Activated B cell treated with CpG ODN at 0.5 μM for 24 hours (primary cell): ENCODE measurements around the gene NFIC. TPM values are rescaled to one million over a fixed set of nuclear protein-coding genes. Genes with fewer than 3 reads are reported as not detected.

Experiments used
- ATAC-seq: fragments of 200-7000 bp; cut with Tn5 transposase; one replicate; pipeline ENCODE4 v1.10.0; 2021; ENCODE audit warnings: low read depth, mild to moderate bottlenecking, moderate library complexity
- CTCF ChIA-PET: fragments of 350-600 bp; sonication (Branson Sonifier 250); formaldehyde crosslinking; loops from one replicate; lab custom pipeline; 2021; ENCODE audit warnings: antibody characterized with exemption; lab: Charles Lee
- POLR2A ChIA-PET: fragments of 350-600 bp; sonication (Branson Sonifier 250); formaldehyde crosslinking; loops from one replicate; lab custom pipeline; 2021; ENCODE audit warnings: antibody characterized with exemption; lab: Charles Lee
- DNase-seq: peaks from one replicate; pipeline ENCODE4 v3.0.0; 2022
- H3K27ac Mint-ChIP-seq: one replicate; pipeline ENCODE4 v1.8.0; 2020; ENCODE audit warnings: mixed read lengths
- H3K27me3 Mint-ChIP-seq: one replicate; pipeline ENCODE4 v1.8.0; 2021; ENCODE audit warnings: mixed read lengths
- H3K36me3 Mint-ChIP-seq: one replicate; pipeline ENCODE4 v1.8.0; 2021; ENCODE audit warnings: low read depth, mixed read lengths
- H3K4me1 Mint-ChIP-seq: one replicate; pipeline ENCODE4 v1.8.0; 2021; ENCODE audit warnings: mixed read lengths
- H3K4me3 Mint-ChIP-seq: one replicate; pipeline ENCODE4 v1.8.0; 2020; ENCODE audit warnings: mild to moderate bottlenecking, mixed read lengths
- H3K9me3 Mint-ChIP-seq: one replicate; pipeline ENCODE4 v1.8.0; 2020; ENCODE audit warnings: mixed read lengths
- intact Hi-C: fragments of 100-400 bp; cut with micrococcal nuclease; formaldehyde crosslinking; loops from one replicate; pipeline ENCODE4 v1.15.1; 2024
- total RNA-seq: library from RNA; stranded (reverse); gene quantifications from 2 replicates; pipeline ENCODE4 v1.2.3, GENCODE V29; 2022
- TF ChIP-seq, protein P1 (sequence below): fragments of 200-600 bp; IDR thresholded peaks from one replicate; pipeline ENCODE4 v1.8.0; 2022; ENCODE audit warnings: antibody characterized with exemption, mild to moderate bottlenecking

The NFIC gene
- total RNA-seq, 1 donor from 2014 or later: 18.8 TPM

DNA sequence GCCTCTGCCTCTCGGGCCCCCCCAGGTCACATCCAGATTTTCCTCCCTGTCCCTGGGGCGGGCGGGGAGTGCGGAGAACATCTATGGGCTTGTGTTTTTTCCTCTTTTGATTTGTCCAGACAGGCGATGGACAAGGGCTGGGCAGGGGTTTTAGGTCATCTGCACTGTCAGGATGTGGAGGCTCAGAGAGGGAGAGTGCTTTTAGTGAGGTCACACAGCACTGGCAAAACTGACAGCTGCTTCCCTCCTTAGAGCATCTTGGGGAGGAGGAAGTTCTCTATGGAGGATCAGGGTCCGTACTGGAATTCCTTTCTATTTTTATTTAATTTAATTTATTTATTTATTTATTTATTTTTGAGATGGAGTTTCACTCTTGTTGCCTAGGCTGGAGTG, 38.9 kb downstream of the NFIC start:
- CTCF ChIA-PET: no interaction called here
- intact Hi-C loops: no loop called here
- no peak for ATAC-seq

DNA sequence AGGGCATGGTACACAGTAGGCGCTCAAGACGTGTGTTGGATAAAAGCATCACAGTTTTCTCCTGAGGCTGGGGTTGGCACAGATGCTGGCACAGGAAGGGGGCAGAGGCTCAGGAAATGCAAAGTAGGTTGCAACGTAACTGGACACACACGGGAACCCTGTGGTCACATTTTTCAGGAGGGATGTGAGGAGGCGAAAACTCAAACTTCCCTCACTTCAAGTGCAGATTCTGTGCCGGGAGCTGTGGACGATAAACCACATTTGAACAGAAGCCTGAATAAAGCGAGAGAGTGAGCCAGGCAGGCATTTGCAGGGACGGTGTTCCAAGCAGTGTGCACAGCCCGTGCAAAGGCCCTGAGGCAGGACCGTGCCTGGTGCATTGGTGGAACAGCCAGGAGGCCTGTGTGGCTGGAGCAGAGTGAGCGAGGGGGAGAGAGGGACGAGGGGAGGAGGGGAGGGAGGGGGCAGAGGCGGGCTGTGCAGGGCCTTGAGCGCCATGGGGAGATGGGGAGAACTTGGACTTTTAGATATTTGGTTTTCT, 40.3 kb downstream of the NFIC start:
- intact Hi-C loops: no loop called here
- ChIA-PET POLR2A (no interaction called here), CTCF (no interaction called here)
- no peaks in the 10 kb centered on the region for H3K4me1 Mint-ChIP-seq
- H3K27ac Mint-ChIP-seq: no peak overlapping the region
- no peak overlapping the region for H3K4me3 Mint-ChIP-seq
- no peaks in the 10 kb centered on the region for H3K9me3 Mint-ChIP-seq
- DNase-seq (no peak), ATAC-seq (no peak)
- TF ChIP-seq, protein P1, sequence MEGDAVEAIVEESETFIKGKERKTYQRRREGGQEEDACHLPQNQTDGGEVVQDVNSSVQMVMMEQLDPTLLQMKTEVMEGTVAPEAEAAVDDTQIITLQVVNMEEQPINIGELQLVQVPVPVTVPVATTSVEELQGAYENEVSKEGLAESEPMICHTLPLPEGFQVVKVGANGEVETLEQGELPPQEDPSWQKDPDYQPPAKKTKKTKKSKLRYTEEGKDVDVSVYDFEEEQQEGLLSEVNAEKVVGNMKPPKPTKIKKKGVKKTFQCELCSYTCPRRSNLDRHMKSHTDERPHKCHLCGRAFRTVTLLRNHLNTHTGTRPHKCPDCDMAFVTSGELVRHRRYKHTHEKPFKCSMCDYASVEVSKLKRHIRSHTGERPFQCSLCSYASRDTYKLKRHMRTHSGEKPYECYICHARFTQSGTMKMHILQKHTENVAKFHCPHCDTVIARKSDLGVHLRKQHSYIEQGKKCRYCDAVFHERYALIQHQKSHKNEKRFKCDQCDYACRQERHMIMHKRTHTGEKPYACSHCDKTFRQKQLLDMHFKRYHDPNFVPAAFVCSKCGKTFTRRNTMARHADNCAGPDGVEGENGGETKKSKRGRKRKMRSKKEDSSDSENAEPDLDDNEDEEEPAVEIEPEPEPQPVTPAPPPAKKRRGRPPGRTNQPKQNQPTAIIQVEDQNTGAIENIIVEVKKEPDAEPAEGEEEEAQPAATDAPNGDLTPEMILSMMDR: no peak
- H3K27me3 Mint-ChIP-seq: no peaks in the 10 kb centered on the region
- H3K36me3 Mint-ChIP-seq: peaks cover 8% of the 10 kb centered on the region

More for the DNA sequence above, 38.9 kb downstream of the NFIC start:
- Mint-ChIP-seq H3K36me3 (peaks cover 8% of the 10 kb centered on the region), H3K27ac (no peak overlapping the region), H3K9me3 (no peaks in the 10 kb centered on the region), H3K4me1 (no peaks in the 10 kb centered on the region), H3K27me3 (no peaks in the 10 kb centered on the region), H3K4me3 (no peak overlapping the region)
- POLR2A ChIA-PET: no interaction called here
- no peak for DNase-seq
- TF ChIP-seq, protein P1: no peak

DNA sequence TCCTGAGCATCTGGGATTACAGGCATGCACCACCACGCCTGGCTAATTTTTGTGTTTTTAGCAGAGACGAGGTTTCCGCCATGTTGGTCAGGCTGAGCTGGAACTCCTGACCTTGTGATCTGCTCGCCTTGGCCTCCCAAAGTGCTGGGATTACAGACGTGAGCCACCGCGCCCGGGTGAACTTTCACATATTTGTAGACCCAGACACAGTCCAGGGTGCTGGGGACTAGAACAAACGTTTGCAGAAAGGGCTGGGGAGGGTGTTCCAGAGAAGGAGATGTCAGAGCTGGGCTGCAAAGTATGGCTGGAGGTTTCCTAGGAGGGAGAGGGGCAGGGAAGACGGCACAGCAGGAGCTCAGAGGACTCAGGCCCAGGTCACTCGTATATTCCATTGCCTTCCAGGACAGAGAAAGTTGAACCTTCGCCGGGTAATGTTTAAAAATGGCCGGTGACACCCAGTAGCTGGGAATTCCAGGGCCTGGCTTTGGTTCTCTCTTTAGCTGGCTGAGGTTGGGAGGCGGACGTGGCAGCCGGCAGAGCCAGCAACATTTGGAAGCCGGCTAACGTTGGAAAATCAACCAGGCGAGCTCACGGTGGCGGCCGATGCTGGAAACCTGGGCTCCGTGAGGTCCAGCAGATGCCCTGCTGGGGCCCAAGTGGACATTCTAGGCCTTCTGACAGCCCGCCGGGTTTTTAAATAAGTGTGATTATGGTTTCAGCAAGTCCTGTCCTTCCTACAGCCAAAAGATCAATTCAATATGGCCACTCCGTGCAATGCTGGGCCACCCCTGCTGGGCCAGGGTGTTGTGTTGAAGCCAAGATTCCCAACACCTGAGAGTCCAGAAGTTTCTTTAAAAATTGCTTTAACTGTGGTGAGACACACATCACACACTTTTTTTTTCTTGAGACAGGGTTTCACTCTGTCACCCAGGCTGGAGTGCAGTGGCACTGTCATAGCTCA, 41.5 kb downstream of the NFIC start:
- POLR2A ChIA-PET: interaction anchor here (0.6 kb wide), 1 partner anchor 56 kb away, joined by 3 read pairs; no protein-coding TSS in a partner anchor
- CTCF ChIA-PET: no interaction called here
- H3K4me1 Mint-ChIP-seq: no peaks in the 10 kb centered on the region
- intact Hi-C loops: no loop called here
- DNase-seq (no peak), ATAC-seq (no peak)
- no peak overlapping the region for H3K27ac Mint-ChIP-seq
- H3K9me3 Mint-ChIP-seq: no peaks in the 10 kb centered on the region
- peaks cover 8% of the 10 kb centered on the region for H3K36me3 Mint-ChIP-seq
- TF ChIP-seq, protein P1: no peak
- no peaks in the 10 kb centered on the region for H3K27me3 Mint-ChIP-seq
- H3K4me3 Mint-ChIP-seq: no peak overlapping the region

DNA sequence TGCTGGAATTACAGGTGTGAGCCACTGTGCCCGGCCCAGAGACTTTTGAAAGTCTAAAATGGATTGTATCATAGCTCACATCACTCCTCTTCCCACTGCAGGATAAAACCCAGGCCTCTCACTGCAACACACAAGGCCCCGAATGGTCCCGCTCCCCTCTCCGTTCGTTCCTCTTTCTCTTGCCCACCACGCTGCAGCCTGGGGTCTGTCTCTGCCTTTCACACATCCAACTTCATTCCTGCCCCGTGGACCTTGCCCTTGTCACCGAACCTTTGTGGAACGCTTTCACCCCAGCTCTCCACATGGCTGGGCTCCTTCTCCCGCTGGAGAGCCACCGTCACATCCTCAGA, 42.6 kb downstream of the NFIC start:
- Mint-ChIP-seq H3K27me3 (no peaks in the 10 kb centered on the region), H3K27ac (no peak overlapping the region), H3K4me3 (no peak overlapping the region), H3K9me3 (no peaks in the 10 kb centered on the region), H3K36me3 (peaks cover 8% of the 10 kb centered on the region), H3K4me1 (no peaks in the 10 kb centered on the region)
- intact Hi-C loops: no loop called here
- DNase-seq: no peak
- no peak for ATAC-seq
- TF ChIP-seq, protein P1: no peak
- POLR2A ChIA-PET: no interaction called here
- CTCF ChIA-PET: no interaction called here

DNA sequence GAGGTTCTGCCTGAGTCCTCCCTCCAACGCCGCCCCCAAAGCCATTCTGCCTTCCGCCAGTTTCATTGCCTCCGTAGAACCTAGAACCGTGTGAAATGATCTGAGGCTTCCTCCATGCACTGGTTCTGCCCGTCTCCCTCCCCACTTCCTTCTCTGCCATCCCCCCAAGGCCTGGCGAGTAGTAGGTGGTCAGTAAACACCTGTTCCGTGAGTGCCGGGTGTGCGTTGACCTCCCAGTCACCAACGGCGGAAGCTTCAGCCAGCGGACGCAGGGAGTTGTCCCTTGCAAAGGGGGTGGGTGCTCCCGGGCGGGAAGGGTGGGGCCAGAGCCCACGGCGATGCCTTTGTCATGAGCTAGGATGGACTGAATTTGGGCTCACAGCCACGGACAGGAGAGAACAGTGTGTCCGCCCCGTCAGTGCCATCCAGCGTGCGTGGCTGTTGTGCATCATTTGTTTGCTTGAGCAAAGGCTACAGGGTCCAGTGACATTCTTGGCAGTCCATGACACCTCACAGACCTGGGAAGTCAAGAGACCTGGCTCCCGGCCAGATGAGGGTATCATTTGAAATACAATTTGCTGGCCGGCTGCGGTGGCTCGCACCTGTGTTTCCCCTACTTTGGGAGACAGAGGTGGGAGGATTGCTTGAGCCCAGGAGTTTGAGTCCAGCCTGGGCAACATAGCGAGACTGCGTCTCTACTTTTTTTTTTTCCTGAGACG, 43.1 kb downstream of the NFIC start:
- DNase-seq: no peak
- TF ChIP-seq, protein P1: no peak
- Mint-ChIP-seq H3K27me3 (no peaks in the 10 kb centered on the region), H3K4me1 (no peaks in the 10 kb centered on the region), H3K27ac (no peak overlapping the region), H3K36me3 (peaks cover 8% of the 10 kb centered on the region), H3K9me3 (no peaks in the 10 kb centered on the region), H3K4me3 (no peak overlapping the region)
- ChIA-PET CTCF (no interaction called here), POLR2A (no interaction called here)
- intact Hi-C loops: no loop called here
- ATAC-seq: no peak
